Measurements from ENCODE around the gene INF2.

INF2 gene

GRCh38 chr14:104680806-104681688, 8.4 kb upstream of the INF2 start:
- peak; percentile 73 for ATAC-seq
- TF ChIP-seq RARB (CRISPR knock-in tag; IDR thresholded peaks at IDR 0.05): no peak
- no peak for TF ChIP-seq POU6F1 (CRISPR knock-in tag; IDR thresholded peaks at IDR 0.05; ENCODE audit: borderline replicate concordance, low read depth)
- no peak for TF ChIP-seq TOX (CRISPR knock-in tag; IDR thresholded peaks at IDR 0.05; ENCODE audit: borderline replicate concordance)
- no peak for TF ChIP-seq CREB5 (CRISPR knock-in tag; IDR thresholded peaks at IDR 0.05; ENCODE audit: low read depth)
- TF ChIP-seq CSRNP3 (CRISPR knock-in tag; IDR thresholded peaks at IDR 0.05): no peak
- no peak for TF ChIP-seq ARNTL (CRISPR knock-in tag; IDR thresholded peaks at IDR 0.05; ENCODE audit: borderline replicate concordance, low read depth)

- peak; percentile 77 for ATAC-seq
- TF ChIP-seq RARB (CRISPR knock-in tag; IDR thresholded peaks at IDR 0.05): no peak
These were observed 7.7 kb upstream of the INF2 start for GRCh38 chr14:104681689-104682074.

- peak; percentile 30 for ATAC-seq
- no peak for TF ChIP-seq TOX (CRISPR knock-in tag; IDR thresholded peaks at IDR 0.05; ENCODE audit: borderline replicate concordance)
- no peak for TF ChIP-seq BACH2 (CRISPR knock-in tag; IDR thresholded peaks at IDR 0.05; ENCODE audit: borderline replicate concordance)
- no peak for TF ChIP-seq ARNTL (CRISPR knock-in tag; IDR thresholded peaks at IDR 0.05; ENCODE audit: borderline replicate concordance, low read depth)
- TF ChIP-seq ESRRG (CRISPR knock-in tag; IDR thresholded peaks at IDR 0.05): no peak
- TF ChIP-seq GLIS3 (CRISPR knock-in tag; IDR thresholded peaks at IDR 0.05): no peak
- no peak for TF ChIP-seq ZNF8 (CRISPR knock-in tag; IDR thresholded peaks at IDR 0.05)
- no peak for TF ChIP-seq PPARA (CRISPR knock-in tag; IDR thresholded peaks at IDR 0.05; ENCODE audit: borderline replicate concordance)
- TF ChIP-seq PATZ1 (CRISPR knock-in tag; IDR thresholded peaks at IDR 0.05; ENCODE audit: borderline replicate concordance): no peak
- no peak for TF ChIP-seq ZNF565 (CRISPR knock-in tag; conservative IDR thresholded peaks at IDR 0.05; ENCODE audit: low read depth)
- no peak for TF ChIP-seq TSHZ2 (CRISPR knock-in tag; IDR thresholded peaks at IDR 0.05)
These were observed 7.3 kb upstream of the INF2 start for GRCh38 chr14:104682107-104682593.

- no peak for ATAC-seq
- TF ChIP-seq ESRRG (CRISPR knock-in tag; IDR thresholded peaks at IDR 0.05) (no peak), ARNTL (CRISPR knock-in tag; IDR thresholded peaks at IDR 0.05; ENCODE audit: borderline replicate concordance, low read depth) (no peak), CSRNP3 (CRISPR knock-in tag; IDR thresholded peaks at IDR 0.05) (no peak), ZC3H10 (CRISPR knock-in tag; IDR thresholded peaks at IDR 0.05) (no peak), ISL1 (CRISPR knock-in tag; IDR thresholded peaks at IDR 0.05) (no peak), CSDC2 (CRISPR knock-in tag; IDR thresholded peaks at IDR 0.05) (no peak), PATZ1 (CRISPR knock-in tag; IDR thresholded peaks at IDR 0.05; ENCODE audit: borderline replicate concordance) (no peak), RARB (CRISPR knock-in tag; IDR thresholded peaks at IDR 0.05) (no peak), ZFP30 (CRISPR knock-in tag; IDR thresholded peaks at IDR 0.05) (no peak), OSR1 (CRISPR knock-in tag; IDR thresholded peaks at IDR 0.05) (no peak), SNAI2 (CRISPR knock-in tag; IDR thresholded peaks at IDR 0.05) (no peak), ZNF70 (CRISPR knock-in tag; IDR thresholded peaks at IDR 0.05) (no peak)
These were observed 5.6 kb upstream of the INF2 start for GRCh38 chr14:104683653-104684448.

Measured in SK-N-SH treated with all-trans-retinoic acid at 6 μM for 48 hours (cell line).